GM21447 (cell line): Measurements from ENCODE around the gene LEKR1.
"Not testable (repeated sequence)": the region's sequence is repeated elsewhere in the genome, so short reads cannot be mapped to it uniquely, and the experiment has no call there.

Experiments
- ATAC-seq: cut with Tn5 transposase; IDR thresholded peaks from one replicate; pipeline ENCODE4 v1.9.1; 2021; ENCODE audit not compliant: unreplicated experiment

LEKR1 gene

DNA sequence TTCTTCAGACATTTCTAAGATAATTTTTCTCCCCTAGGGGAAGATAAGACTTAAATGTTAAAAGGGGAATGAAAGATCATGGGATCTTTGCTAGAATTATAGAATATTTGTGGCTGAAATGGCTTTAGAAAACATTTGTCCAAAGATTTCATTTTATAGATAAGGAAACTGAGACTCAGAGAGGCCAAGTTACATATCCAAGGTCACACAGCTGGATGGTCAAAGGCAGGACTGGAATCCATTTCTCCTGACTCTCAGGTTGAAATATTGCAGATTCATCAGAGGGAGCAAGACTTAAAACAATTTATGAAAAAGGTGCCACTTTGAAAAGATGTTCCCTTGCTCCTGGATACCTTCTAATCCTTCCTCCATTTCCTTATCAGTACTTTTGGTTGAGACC, 19.5 kb upstream of the LEKR1 start:
- ATAC-seq, result no peak

DNA sequence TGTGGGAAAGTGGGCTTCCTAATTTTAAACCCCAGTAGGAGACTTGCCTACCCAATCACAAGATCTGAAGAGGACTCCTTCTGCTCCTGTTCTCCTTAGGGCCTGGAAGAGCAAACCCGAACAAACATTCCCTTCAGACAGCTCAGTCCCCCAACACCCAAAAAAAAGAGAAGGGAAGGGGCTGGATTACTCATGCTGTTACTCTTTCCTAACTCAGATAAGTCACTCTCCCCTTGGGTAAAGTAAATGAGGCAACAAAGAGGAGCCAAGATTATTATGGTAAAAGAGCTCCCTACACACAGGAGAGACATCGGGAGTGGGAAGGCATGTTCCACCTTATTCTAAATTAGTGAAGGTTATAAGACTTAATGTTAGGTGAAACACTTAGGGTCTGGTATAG, 18.1 kb upstream of the LEKR1 start:
- no peak for ATAC-seq

DNA sequence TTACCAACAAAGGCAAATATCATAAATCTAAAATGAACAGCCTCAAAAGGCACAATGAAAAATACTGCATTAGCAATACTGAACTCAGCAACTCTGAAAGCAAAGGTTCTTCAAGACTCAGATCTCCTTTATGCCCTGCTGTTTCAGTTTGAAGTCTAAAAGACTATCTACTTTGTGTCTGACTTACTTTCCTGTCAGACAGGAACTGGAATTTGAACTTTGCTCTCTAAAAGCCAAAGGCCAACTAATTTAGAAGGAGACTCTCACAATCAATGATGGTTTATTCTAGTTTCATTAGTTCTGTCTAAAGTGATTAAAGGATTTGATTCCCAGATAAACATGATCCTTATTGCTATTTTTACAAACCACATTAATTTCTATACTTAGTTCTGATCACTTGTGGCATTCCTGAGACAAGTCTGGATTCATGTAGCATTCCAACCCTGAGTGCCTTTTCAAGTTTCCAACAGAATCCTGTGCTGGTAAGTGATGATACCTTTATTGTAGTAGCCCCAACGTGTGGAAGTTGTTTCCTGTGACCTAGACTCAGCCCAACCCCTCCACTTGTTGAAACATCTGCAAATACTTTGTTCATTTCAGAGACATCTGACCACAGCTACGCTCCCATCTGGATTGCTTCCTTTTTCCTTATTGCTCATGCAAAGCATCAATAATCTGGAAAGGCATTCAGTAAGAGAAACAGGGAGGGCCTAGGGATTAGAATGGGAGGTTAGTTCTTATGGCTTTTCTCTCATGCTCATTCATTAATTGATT, 14.9 kb upstream of the LEKR1 start:
- no peak for ATAC-seq

DNA sequence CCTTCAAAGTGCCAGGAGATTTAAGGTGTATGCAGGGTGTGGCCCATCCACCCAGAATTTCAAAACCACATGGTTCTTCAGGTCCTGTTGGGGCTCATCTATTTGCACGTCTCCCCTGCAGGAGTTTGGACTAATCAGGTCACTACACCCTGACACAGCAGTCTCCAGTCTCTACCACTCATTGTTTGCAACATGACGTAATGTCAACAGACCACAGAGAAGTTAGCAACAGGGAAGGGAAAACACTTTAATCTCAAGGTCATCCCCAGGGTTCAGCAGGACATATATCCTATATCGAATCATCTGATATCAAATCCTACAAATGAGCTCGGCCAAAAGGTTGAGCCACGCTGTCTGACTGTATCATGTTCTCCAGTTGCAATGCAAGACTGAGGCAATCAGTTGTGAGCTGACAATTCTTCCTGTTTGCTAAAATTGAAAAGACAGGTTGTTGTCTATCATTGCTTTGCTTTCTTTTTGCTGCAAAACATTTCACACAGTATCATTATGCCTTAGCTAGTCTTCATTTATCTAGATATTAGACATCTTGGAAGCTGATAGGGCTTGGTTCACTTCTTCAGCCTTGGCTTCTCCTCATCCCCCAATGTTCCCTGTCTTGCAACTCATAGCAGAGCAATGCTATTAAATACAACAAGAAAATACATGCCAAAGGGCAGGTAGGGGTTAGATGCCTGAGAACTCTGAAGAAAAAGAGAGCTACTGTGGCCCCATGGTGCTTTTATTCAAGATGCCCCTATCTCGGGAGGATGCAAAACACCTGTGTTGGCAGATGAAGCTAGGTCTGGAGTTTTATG, 13.4 kb upstream of the LEKR1 start:
- ATAC-seq, result no peak

DNA sequence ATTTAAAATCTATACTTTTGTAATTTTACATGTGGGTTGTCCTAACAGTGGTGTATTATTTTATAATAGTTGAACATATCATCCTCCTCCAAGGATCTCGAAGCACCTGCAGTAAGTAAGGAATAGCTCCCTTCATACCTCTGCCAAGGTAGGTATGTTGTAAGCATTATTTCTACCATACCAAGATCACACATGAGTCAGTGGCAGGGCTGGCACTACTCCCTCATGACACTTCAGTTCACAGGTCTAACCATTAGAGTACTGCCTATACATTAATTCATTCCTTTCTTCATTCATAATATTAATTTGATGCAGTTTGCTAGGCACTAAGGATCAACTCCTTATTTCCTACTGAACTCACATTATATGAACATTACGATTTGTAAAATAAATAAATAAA, 11.9 kb upstream of the LEKR1 start:
- ATAC-seq, result no peak

DNA sequence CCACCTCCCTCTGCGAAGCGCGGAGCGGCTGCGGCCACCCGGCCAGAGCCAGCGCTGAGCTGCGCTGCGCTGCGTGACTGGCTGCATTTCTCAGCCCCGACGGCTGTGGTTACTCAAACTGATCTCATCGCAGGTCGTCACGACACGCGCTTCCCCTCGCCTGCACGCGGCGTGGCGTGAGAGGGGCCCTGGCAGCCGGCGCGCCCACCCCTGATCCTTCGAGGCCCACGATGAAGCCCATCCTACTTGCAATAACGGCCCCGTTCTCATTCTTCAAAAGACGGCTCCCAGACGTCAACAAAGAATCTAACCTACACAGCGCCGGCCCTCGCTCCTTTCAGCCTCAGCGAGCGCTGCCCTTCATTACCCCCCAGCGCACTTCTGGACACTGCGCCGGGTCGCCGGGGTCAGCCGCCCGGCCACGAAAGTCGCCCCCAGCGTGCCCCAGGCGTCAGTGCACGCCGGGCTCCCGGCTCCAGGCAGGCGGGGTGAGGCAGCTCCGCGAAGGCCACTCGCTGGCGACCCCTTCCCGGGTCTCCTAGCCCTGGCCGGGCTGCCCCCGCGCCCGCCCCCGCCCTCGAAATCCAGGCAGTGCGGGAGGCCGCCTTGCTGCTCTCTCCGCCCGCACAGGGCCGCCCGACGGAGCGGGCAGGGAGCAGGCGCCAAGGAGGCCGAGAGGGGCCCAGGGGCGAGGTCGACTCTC, 9.9 kb upstream of the LEKR1 start:
- peak; percentile 15 for ATAC-seq

DNA sequence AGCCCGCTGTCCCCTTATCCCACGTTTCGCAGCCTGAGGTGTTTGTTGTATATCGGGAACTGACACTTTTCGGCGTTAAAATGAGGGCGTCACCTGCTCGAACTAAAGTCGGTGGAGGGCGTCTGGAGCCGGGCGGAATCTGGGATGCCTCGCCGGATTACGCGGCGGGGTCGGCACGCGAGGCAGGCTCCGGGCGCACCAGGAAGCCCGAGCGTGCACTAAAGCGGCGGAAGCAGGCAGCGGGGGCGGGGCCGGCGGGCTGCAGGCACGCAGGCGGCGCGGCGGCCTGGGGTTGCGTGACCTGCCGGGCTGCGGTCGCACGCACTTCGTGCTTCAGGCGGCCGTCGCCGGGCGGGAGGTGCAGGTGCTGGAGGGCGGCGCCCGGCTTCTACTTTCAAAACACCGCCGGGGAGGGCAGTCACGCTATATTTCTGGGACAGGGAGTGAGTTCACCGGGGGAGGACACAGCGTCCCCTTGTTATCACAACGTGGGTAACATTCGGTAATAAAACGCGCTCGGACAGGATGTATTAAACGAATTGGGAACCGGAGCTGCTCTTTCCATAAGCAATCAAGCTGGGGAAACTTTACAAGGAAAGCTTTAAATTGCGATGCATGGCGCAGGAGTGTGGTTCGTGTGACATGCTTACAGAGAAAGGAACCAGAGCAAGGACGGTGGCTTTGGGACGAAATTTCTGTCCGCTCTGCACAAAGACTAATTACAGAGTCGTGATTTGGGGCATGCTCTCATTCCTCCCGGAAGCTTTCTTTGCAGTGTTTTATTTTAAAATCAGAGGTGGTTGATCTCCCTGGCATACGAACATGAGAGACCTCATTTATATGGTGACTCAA, 9.1 kb upstream of the LEKR1 start:
- ATAC-seq, result peak; percentile 69

DNA sequence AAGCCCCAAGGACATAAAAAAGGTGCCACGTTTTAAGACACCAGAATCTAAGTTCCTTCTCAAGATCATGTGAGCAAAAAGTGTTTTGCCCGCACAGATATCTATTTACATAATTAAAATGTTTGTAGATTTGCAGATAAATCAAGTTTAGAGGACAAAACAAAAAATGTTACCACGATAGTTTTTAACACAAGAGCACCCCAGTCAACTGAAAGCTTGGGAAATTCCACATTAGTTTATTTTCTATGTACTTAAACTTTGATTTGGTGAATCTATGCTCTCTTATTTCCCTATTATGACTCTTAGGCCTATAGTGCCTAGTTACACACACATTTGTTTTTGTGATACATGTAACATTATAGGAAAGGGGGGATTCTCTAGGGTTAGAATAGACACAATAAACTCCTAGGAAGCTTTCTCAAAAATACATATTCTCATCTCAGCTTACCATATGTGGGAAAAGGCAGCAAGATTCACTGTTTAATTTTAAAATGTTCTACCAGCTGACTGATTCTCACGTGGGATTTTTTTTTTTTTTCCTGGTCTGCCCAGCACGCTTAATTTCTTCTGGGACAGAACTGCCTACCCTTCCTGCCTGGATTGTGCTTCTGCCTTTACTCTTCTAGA, 8.4 kb upstream of the LEKR1 start:
- no peak for ATAC-seq

DNA sequence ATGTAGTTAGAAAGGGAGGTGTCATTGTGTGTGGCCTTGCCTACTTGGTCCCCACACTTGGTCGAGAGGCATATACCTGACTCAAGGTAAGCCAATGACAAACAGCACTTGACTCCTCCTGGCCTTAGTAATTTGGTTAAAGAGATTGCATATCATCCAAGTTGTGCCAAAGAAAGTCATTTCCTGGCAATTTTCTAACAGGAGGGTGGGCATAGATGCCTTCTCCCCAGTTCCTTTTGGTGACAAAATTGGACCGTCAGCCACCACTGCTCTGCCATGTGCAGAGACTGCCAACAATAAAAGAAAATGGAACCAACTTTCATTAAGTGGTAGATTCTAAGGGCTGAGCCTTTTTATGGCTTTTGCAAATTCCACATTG, 7.9 kb upstream of the LEKR1 start:
- no peak for ATAC-seq

DNA sequence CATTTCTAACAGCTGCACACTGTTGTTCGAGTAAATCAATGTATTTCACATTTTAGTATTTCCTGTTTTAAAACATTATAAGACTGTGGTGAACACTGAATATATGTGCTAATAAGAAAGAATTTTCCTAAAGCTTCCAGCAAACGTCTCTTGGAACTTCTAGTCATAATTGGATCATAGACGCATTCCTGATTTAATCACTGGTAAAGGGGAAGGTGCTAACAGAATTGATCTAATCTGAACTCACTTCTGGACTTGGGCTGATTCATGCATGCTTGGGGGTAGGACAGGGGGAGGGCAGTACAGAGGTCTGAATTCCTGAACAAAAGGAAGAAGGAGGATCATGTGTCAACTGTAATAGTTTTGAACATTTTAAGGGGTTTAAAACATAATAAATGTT, 7.3 kb upstream of the LEKR1 start:
- ATAC-seq, result no peak

DNA sequence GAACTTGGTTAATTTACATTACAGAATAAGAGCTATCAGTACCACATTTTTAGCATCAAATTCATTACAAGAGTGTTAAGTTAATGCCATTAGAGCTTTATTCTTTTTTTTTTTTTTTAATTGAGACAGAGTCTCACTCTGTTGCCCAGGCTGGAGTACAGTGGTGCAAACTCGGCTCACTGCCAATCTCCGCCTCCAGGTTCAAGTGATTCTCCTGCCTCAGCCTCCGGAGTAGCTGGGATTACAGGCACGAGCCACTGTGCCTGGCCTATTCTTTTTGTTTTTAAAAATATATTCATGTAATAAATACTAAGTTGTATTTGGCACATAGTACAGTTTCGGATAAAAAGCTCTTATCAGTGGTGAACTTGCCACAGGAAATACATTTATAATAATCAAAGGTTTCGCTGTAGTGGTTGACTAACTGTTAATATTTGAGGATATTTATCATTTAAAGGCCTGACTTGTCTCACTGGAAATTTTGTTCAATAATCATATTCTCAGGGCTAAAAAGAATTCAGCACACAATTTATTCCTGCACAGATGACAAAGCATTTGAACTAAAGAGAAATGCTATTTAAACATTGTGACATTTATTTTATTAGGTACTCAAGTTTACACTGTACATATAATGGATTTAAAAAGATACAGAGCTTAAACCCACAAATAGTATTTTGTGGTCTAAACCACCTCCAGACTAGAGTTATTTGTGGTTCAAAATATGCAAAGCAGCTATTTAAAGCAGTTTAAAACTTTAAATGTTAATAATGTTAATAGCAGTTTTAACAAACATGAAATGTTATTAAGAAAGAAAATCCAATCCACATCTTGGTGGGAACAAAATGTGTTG, 6.1 kb upstream of the LEKR1 start:
- no peak for ATAC-seq

DNA sequence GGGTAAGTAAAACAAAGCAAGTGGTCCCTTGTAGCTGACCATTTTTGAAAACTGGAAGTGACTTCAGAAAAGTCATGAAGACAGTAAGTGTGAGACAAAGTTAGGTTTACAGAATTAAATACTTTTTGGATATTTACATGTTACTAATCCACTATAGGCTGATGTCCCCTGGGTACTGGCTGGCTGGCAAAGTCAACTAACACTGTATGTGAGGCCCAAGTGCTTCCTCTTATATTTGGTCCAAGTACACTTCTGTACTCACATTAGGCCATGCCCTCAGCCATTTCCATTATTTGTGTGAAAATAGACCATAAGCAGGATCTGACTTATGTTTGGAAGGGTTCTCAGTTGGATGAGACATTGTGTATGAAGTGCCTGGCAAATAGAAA, 5.5 kb upstream of the LEKR1 start:
- ATAC-seq, result no peak

DNA sequence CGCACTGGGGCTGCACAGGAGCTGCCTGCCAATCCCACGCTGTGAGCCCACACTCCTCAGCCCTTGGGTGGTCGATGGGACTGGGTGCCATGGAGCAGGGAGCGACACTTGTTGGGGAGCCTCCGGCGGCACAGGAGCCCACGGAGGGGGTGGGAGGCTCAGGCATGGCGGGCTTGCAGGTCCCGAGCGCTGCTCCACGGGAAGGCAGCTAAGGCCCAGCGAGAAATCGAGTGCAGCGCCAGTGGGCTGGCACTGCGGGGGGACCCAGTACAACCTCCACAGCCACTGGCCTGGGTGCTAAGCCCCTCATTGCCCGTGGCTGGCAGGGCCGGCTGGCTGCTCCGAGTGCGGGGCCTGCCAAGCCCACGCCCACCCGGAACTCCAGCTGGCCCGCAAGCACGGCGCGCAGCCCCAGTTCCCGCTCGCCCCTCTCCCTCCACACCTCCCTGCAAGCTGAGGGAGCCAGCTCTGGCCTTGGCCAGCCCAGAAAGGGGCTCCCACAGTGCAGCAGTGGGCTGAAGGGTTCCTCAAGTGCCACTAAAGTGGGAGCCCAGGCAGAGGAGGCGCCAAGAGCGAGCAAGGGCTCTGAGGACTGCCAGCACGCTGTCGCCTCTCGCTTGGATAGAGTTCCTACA, 3.4 kb upstream of the LEKR1 start:
- ATAC-seq, result not testable (repeated sequence)

DNA sequence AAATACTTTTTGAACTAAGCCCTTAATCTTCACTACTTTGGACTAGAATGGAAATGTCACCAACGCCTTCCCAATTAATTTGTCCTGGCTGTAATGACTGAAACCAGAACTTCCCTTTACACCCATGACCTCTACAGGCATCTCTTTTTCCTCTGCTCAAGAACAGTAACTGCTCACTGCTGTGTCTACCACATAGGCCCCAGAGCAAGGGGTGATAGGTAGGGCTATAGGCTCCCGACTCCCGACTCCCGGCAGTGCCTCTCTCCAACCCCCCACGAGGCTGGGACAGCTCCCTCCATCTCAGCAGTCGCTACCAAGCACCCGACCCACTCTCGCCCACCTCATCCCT, 384 bp upstream of the LEKR1 start:
- ATAC-seq, result peak; percentile 52

DNA sequence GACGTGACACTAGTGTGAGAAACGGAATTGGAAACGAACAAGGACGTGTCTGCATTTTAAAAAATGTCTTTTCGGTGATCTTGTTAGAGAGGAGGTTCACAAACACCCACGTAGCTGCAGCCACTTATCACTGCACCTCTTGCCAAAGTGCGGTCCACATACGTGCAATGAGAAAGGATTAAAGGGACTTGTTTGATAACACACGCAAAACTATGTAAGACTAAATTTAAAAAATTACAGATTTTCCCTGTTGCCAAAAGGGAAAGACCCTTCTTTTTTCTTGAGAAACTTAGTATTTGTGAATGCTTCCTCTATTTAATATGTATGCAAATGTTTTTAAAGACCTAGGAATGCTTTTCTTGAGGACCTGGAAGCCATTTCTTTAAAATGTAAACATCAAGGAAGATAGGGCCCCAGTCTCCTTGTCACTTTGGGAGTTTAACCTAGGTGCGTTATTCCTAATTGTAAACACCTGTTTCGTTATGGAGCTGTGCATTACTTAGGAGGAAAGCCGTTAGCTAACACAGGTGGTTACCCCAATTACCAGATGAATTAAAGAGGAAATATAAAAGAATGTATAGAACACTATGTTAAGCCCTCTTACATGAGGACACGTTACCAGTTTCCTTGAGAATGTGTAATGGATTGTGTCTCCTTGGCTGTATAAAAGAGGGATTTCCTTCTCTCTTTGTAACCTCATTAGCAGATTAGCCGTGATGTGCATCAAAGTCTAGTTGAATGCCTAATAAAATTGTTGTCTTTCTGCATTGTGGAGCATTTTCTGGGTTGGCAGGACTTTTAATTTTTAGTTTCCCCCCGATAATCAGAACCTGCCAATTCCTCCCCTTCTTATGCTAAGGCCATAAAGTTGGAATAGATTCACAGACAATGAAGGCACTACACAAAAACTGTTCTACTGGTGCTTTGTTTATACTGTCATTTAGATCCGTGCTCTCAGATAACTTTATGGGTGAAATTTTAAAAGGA, 1.0 kb downstream of the LEKR1 start:
- ATAC-seq, result no peak

DNA sequence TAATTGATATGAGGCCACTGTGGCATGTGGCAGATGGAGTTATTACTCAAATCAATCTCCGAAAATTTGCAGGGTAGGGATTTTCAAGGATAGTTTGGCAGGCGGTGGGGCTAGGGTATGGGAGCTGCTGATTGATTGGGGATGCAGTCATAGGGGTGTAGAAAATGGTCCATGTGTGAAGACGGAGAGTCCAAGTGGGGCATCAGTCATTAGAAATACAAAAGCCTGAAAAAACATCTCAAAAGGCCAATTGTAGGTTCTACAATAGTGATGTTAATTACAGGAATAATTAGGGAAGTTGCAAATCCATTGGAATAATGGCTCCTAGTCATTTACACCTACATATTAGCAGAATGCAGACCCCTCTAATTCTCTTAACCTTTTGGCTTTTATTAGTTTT, 4.9 kb downstream of the LEKR1 start:
- no peak for ATAC-seq

DNA sequence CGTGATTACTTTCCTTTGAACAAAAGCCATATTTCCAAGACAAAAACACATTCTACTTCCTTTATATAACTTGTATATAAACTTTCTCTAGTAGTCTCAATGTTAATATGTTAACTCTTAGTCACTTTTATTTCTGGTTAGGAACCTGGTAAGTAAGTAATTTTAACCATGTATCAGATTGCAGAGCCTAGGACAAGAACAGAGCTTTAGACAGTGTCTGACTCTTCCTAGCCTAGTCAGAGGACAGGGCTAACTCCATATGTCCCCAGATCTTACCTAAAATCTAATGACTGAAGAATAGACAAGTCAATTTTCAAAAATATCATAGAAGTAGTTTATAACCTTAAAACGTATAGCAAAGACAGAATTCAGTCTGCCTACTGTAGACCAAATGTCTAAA, 8.3 kb downstream of the LEKR1 start:
- no peak for ATAC-seq

DNA sequence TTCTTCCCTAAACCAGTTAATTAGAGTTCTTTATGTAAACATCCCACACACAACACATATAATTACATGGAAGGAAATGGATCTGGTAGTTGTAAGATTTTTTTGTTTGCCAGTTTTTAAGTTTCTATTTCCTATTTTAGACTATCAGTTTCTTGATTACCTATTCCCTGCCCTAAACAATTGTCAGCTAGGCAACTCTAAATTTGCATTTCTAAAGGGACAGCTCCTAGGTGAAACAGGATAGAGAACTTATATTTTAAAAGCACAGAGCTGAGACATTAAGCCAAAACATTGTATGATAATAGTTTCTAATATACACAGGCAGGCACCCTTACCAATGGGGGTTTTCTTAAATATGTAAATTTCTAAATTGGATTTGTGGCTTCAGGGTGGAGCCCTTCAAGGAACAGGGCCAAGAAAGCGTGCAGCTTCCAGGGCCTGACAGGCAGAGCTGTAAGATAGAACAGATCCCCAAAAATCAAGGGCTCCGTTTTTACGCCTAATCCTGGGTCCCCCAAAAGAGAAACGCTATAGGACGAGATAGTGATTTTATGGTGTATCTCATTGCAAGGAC, 8.9 kb downstream of the LEKR1 start:
- peak; percentile 66 for ATAC-seq
